Osteocyte (in vitro differentiated cells): Measurements from ENCODE around the gene HDAC4. TPM values are rescaled to one million over a fixed set of nuclear protein-coding genes. Genes with fewer than 3 reads are reported as not detected.

ENCODE experiments used
- DNase-seq: peaks from one replicate; pipeline ENCODE4 v3.0.0; 2021; ENCODE audit warnings: mixed read lengths; ENCODE audit not compliant: unreplicated experiment; ENCODE audit errors: extremely low spot score
- H3K27ac Mint-ChIP-seq: one replicate; pipeline ENCODE4 v1.8.0; 2021; ENCODE audit warnings: mild to moderate bottlenecking, mixed read lengths; ENCODE audit not compliant: unreplicated experiment
- H3K27me3 Mint-ChIP-seq: one replicate; pipeline ENCODE4 v1.8.0; 2021; ENCODE audit warnings: mixed read lengths; ENCODE audit not compliant: unreplicated experiment
- H3K36me3 Mint-ChIP-seq: one replicate; pipeline ENCODE4 v1.8.0; 2021; ENCODE audit warnings: mixed read lengths; ENCODE audit not compliant: unreplicated experiment
- H3K4me1 Mint-ChIP-seq: one replicate; pipeline ENCODE4 v1.8.0; 2021; ENCODE audit warnings: mixed read lengths; ENCODE audit not compliant: unreplicated experiment
- H3K4me3 Mint-ChIP-seq: one replicate; pipeline ENCODE4 v1.8.0; 2021; ENCODE audit warnings: mild to moderate bottlenecking, moderate library complexity, mixed read lengths; ENCODE audit not compliant: unreplicated experiment
- H3K9me3 Mint-ChIP-seq: one replicate; pipeline ENCODE4 v1.8.0; 2021; ENCODE audit warnings: mixed read lengths; ENCODE audit not compliant: unreplicated experiment
- microRNA-seq: library from miRNA; unstranded; fragments of <30 nt; microRNA quantifications from one replicate; pipeline ENCODE4 v1.1.0, GENCODE V29; 2020; ENCODE audit not compliant: unreplicated experiment
- total RNA-seq: library from RNA; stranded (reverse); gene quantifications from 2 replicates; pipeline ENCODE4 v1.2.1, GENCODE V29; 2021
- TF ChIP-seq, protein P1 (sequence below): fragments of 200-600 bp; sonication (generic); IDR thresholded peaks from 2 replicates; pipeline ENCODE4 v1.5.0; 2021; ENCODE audit warnings: antibody characterized with exemption, mild to moderate bottlenecking, moderate library complexity

Gene HDAC4
- total RNA-seq, 1 donor from 2014 or later, result 30.3 TPM

DNA sequence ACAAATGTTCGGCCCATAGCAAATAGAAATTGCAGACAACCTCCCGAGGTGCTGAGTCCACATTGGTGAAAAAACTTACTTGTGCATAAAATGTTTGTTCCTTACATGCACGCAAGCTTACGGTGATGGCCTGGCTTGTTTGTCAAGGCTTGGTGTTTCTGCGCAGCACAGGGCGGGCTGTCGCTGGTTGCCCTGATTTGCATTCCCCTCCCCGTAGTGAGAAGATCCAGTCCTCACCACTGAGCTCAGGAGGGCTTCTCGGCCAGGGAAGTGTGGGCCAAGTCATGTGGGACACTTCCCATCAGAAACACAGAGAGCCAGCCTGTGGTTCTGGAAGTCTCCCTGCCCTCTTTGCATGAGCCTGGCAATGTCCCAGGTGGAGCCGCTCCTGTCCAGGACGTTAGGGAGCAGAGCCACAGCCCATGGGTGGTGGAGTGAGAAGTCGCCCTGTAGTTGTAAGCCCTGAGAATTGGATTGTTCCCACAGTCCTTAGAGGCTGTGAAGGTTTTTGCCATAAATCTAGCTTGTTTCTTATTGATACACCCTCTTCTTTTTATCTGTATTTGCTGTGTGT, 400.2 kb downstream of the HDAC4 start:
- no peak overlapping the region for H3K4me3 Mint-ChIP-seq
- H3K27ac Mint-ChIP-seq, result no peak overlapping the region
- H3K9me3 Mint-ChIP-seq, result peaks cover 10% of the 10 kb centered on the region

DNA sequence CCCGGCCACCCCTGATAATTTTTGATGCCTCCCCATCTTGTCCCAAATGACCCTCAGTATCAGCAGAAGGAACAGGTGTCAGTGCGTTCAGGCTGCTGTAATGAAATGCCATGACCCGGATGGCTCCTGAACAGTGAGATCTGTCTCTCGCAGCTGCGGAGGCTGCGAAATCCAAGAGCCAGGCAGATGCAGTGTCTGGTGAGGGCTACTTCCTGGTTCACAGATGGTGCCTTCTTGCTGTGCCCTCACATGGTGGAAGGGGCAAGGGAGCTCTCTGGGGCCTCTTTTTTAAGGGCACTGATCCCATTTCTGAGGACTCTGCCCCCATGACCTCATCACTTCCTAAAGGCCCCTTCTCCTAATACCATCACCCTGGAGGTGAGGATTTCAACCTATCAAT, 400.7 kb downstream of the HDAC4 start:
- Mint-ChIP-seq H3K4me3 (no peak overlapping the region), H3K27ac (no peak overlapping the region), H3K9me3 (peaks cover 10% of the 10 kb centered on the region), H3K4me1 (peaks cover 12% of the 10 kb centered on the region), H3K27me3 (peaks cover 7% of the 10 kb centered on the region), H3K36me3 (no peaks in the 10 kb centered on the region)
- TF ChIP-seq, protein P1, sequence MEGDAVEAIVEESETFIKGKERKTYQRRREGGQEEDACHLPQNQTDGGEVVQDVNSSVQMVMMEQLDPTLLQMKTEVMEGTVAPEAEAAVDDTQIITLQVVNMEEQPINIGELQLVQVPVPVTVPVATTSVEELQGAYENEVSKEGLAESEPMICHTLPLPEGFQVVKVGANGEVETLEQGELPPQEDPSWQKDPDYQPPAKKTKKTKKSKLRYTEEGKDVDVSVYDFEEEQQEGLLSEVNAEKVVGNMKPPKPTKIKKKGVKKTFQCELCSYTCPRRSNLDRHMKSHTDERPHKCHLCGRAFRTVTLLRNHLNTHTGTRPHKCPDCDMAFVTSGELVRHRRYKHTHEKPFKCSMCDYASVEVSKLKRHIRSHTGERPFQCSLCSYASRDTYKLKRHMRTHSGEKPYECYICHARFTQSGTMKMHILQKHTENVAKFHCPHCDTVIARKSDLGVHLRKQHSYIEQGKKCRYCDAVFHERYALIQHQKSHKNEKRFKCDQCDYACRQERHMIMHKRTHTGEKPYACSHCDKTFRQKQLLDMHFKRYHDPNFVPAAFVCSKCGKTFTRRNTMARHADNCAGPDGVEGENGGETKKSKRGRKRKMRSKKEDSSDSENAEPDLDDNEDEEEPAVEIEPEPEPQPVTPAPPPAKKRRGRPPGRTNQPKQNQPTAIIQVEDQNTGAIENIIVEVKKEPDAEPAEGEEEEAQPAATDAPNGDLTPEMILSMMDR, result no peak
- peak; percentile 73 for DNase-seq

More for the DNA sequence above, 400.2 kb downstream of the HDAC4 start:
- Mint-ChIP-seq H3K36me3 (no peaks in the 10 kb centered on the region), H3K4me1 (peaks cover 12% of the 10 kb centered on the region), H3K27me3 (peaks cover 7% of the 10 kb centered on the region)
- TF ChIP-seq, protein P1, result no peak
- peak; percentile 69 for DNase-seq

DNA sequence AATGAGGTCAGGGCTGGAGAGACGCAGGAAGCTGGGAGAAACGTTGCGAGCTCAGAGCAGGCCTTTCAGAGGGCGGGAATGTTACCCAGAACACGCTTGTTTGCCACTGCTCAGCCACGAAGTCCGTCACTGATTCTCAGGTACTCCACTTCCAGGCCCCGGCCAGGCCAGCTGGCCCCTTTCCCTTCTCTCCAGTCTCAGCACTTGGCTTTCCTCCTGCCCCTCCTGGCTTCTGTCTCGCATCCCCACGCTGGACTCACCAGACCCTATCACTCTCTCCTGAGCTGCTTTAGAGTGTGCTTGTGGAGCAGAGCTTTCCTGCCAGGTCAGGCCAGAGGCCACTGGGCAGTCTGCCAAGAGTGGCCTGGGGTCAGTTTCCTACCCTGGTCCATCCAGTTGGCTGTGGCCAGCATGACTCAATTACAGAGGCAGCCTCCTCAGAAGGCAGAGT, 401.5 kb downstream of the HDAC4 start:
- TF ChIP-seq, protein P1, result no peak
- Mint-ChIP-seq H3K27ac (no peak overlapping the region), H3K36me3 (no peaks in the 10 kb centered on the region), H3K9me3 (peaks cover 16% of the 10 kb centered on the region), H3K4me3 (no peak overlapping the region), H3K4me1 (peaks cover 12% of the 10 kb centered on the region), H3K27me3 (peaks cover 7% of the 10 kb centered on the region)
- DNase-seq, result peak; percentile 73

DNA sequence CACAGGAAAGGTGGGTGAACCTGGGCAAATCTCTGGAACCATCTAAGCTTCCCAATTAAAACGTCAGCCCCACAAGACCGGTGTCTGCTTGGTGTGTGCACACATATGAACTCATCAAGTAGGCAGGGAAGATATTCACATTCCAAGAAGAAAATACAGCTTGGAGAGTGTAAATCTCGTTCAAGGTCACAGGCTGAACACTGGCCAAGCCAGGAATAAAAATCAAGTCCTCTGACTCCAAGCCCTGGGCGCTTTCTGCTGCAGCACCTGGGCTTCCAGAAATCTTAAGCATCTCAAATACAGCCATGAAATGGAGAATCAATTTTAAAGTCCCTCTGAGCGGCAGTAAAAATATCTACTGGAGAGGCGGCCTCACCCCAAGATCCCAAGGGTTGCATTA, 402.0 kb downstream of the HDAC4 start:
- no peak overlapping the region for H3K27ac Mint-ChIP-seq
- TF ChIP-seq, protein P1, result no peak
- no peaks in the 10 kb centered on the region for H3K36me3 Mint-ChIP-seq
- H3K4me3 Mint-ChIP-seq, result no peak overlapping the region
- peaks cover 20% of the 10 kb centered on the region for H3K9me3 Mint-ChIP-seq
- H3K27me3 Mint-ChIP-seq, result peaks cover 7% of the 10 kb centered on the region
- DNase-seq, result peak; percentile 57
- peaks cover 12% of the 10 kb centered on the region for H3K4me1 Mint-ChIP-seq

Small RNA genes within 50 kb of the gene (microRNA-seq; reads per million reads assigned to microRNA genes)
- not detected for gene MIR2467
- gene MIR4269, result not detected
- gene MIR4440, result not detected
- gene MIR4441, result not detected
